ENCODE results near the gene TGFBRAP1. TPM values are rescaled to one million over a fixed set of nuclear protein-coding genes. Genes with fewer than 3 reads are reported as not detected.
"Not testable (repeated sequence)": the region's sequence is repeated elsewhere in the genome, so short reads cannot be mapped to it uniquely, and the experiment has no call there.

The TGFBRAP1 gene
- total and polyA plus RNA-seq, 2 experiments from 2014 or later: 10.4 to 18.3 TPM

GRCh38 chr2:105255979-105256378 lies 73.6 kb downstream of the TGFBRAP1 start:
- no peaks in the 10 kb centered on the region for H3K79me2 ChIP-seq
- no peak overlapping the region for H2AFZ ChIP-seq
- H3K27ac ChIP-seq: peak overlapping the region; percentile 76
- H4K20me1 ChIP-seq (ENCODE audit: insufficient read depth, poor library complexity, severe bottlenecking): no peaks in the 10 kb centered on the region
- H3K36me3 ChIP-seq (replicated peaks; ENCODE audit: insufficient read depth, low read depth): no peaks in the 10 kb centered on the region
- H3K9me3 ChIP-seq (ENCODE audit: low read depth): no peaks in the 10 kb centered on the region
- H3K9me2 ChIP-seq (replicated peaks; ENCODE audit: insufficient read depth): no peaks in the 10 kb centered on the region
- no peaks in the 10 kb centered on the region for H3K27me3 ChIP-seq
- 83% methylated on average over 2 of the region's 2 CpGs for WGBS (ENCODE audit: low lambda C conversion rate, missing lambda C conversion rate)
- no peak overlapping the region for H3K4me3 ChIP-seq
- peaks cover 6% of the 10 kb centered on the region for H3K4me1 ChIP-seq (ENCODE audit: insufficient read depth)
- no peak for DNase-seq (ENCODE audit: low spot score)
- peak overlapping the region; percentile 21 for H3K4me2 ChIP-seq
- TF ChIP-seq CTCF (IDR thresholded peaks at IDR 0.05; ENCODE audit: poor library complexity) (no peak), EZH2 (IDR thresholded peaks at IDR 0.05; ENCODE audit: borderline replicate concordance) (no peak), EZH2phosphoT487 (IDR thresholded peaks at IDR 0.05; ENCODE audit: low read depth, severe bottlenecking, unreplicated experiment) (no peak)

GRCh38 chr2:105254531-105255210 lies 74.9 kb downstream of the TGFBRAP1 start:
- H3K9me2 ChIP-seq (replicated peaks; ENCODE audit: insufficient read depth): no peaks in the 10 kb centered on the region
- H3K36me3 ChIP-seq (replicated peaks; ENCODE audit: insufficient read depth, low read depth): no peaks in the 10 kb centered on the region
- H3K4me3 ChIP-seq: no peak overlapping the region
- no peak overlapping the region for H3K4me2 ChIP-seq
- no peaks in the 10 kb centered on the region for H3K27me3 ChIP-seq
- H3K9me3 ChIP-seq (ENCODE audit: low read depth): no peaks in the 10 kb centered on the region
- no peaks in the 10 kb centered on the region for H3K79me2 ChIP-seq
- no peaks in the 10 kb centered on the region for H4K20me1 ChIP-seq (ENCODE audit: insufficient read depth, poor library complexity, severe bottlenecking)
- peaks cover 6% of the 10 kb centered on the region for H3K4me1 ChIP-seq (ENCODE audit: insufficient read depth)
- no peak for DNase-seq (ENCODE audit: low spot score)
- TF ChIP-seq CTCF (IDR thresholded peaks at IDR 0.05; ENCODE audit: poor library complexity): no peak
- no peak for TF ChIP-seq EZH2phosphoT487 (IDR thresholded peaks at IDR 0.05; ENCODE audit: low read depth, severe bottlenecking, unreplicated experiment)
- TF ChIP-seq EZH2 (IDR thresholded peaks at IDR 0.05; ENCODE audit: borderline replicate concordance): no peak
- H3K27ac ChIP-seq: no peak overlapping the region
- 92% methylated on average over 5 of the region's 5 CpGs for WGBS (ENCODE audit: low lambda C conversion rate, missing lambda C conversion rate)
- H2AFZ ChIP-seq: no peak overlapping the region

GRCh38 chr2:105252271-105252670 lies 77.3 kb downstream of the TGFBRAP1 start:
- no peaks in the 10 kb centered on the region for H3K9me3 ChIP-seq (ENCODE audit: low read depth)
- no peaks in the 10 kb centered on the region for H3K9me2 ChIP-seq (replicated peaks; ENCODE audit: insufficient read depth)
- no peak for TF ChIP-seq EZH2 (IDR thresholded peaks at IDR 0.05; ENCODE audit: borderline replicate concordance)
- TF ChIP-seq EZH2phosphoT487 (IDR thresholded peaks at IDR 0.05; ENCODE audit: low read depth, severe bottlenecking, unreplicated experiment): no peak
- no peak for TF ChIP-seq CTCF (IDR thresholded peaks at IDR 0.05; ENCODE audit: poor library complexity)
- no peaks in the 10 kb centered on the region for H3K36me3 ChIP-seq (replicated peaks; ENCODE audit: insufficient read depth, low read depth)
- no peak for DNase-seq (ENCODE audit: low spot score)
- no peak overlapping the region for H3K4me3 ChIP-seq
- no peak overlapping the region for H3K27ac ChIP-seq
- H3K4me2 ChIP-seq: no peak overlapping the region
- no peak overlapping the region for H2AFZ ChIP-seq
- no peaks in the 10 kb centered on the region for H3K79me2 ChIP-seq
- H3K27me3 ChIP-seq: no peaks in the 10 kb centered on the region
- H3K4me1 ChIP-seq (ENCODE audit: insufficient read depth): peaks cover 6% of the 10 kb centered on the region
- H4K20me1 ChIP-seq (ENCODE audit: insufficient read depth, poor library complexity, severe bottlenecking): no peaks in the 10 kb centered on the region
- 100% methylated on average over 2 of the region's 2 CpGs for WGBS (ENCODE audit: low lambda C conversion rate, missing lambda C conversion rate)

GRCh38 chr2:105251016-105251648 lies 78.4 kb downstream of the TGFBRAP1 start:
- not testable (repeated sequence) for H3K4me2 ChIP-seq; H3K9me3 ChIP-seq (ENCODE audit: low read depth); H3K9me2 ChIP-seq (replicated peaks; ENCODE audit: insufficient read depth); H2AFZ ChIP-seq; H3K79me2 ChIP-seq; H4K20me1 ChIP-seq (ENCODE audit: insufficient read depth, poor library complexity, severe bottlenecking); DNase-seq (ENCODE audit: low spot score); H3K36me3 ChIP-seq (replicated peaks; ENCODE audit: insufficient read depth, low read depth); H3K4me3 ChIP-seq; H3K27ac ChIP-seq; H3K4me1 ChIP-seq (ENCODE audit: insufficient read depth); H3K27me3 ChIP-seq
- 94% methylated on average over 27 of the region's 43 CpGs for WGBS (ENCODE audit: low lambda C conversion rate, missing lambda C conversion rate)

Data from hepatocyte (in vitro differentiated cells).